Measurements from ENCODE around the gene KANTR. TPM values are rescaled to one million over a fixed set of nuclear protein-coding genes. Genes with fewer than 3 reads are reported as not detected.

The KANTR gene
- total and polyA plus RNA-seq, 2 donors (not counting 3 experiments of a cell fraction or from before 2014, with no cell fraction given) = 3.1 to 9.8 TPM

GRCh38 chrX:53081925-53082772 is 11.8 kb upstream of the KANTR start, which contains the start of gene TSPYL2:
Gene TSPYL2, plus strand, starts transcription at chrX:53082367. Its CDS starts 132 bp downstream, at chrX:53082499.
- DNase-seq (ENCODE audit: low read depth, low spot score) (peak; percentile 98), FAIRE-seq (peak; percentile 99)
- peaks cover 5% of the 10 kb centered on the region for H3K4me1 ChIP-seq (ENCODE audit: control insufficient read depth, extremely low read depth, insufficient read depth, low read length)
- dilution Hi-C loops (cut with MboI; ENCODE audit: extremely low pct_ligation_motif_present, low sequenced_read_pairs) (no loop called here), intact Hi-C loops (cut with micrococcal nuclease) (loop anchor here (1.0 kb wide), 1 partner anchor 11 kb away; no protein-coding TSS in a partner anchor)
- H3K27ac ChIP-seq (ENCODE audit: insufficient read depth, low read depth, low read length) = peak within 1 kb of the TSS; percentile 40
- H3K4me3 ChIP-seq (replicated peaks in 1 of 3; ENCODE audit: insufficient read depth in 1 of 3, low read depth in 1 of 3, low read length in 3 of 3) = peak within 1 kb of the TSS; percentile 44 to 59 (median 46)
- peaks cover 0 to 13% of the 10 kb centered on the region in 2 experiments for H3K36me3 ChIP-seq (ENCODE audit: control insufficient read depth in 2 of 2, extremely low read depth in 1 of 2, insufficient read depth in 2 of 2, low read length in 2 of 2)
- H3K79me2 ChIP-seq (ENCODE audit: control insufficient read depth, insufficient read depth, low read length) = peaks cover 10% of the 10 kb centered on the region
- no peak within 1 kb of the TSS for H2AFZ ChIP-seq (ENCODE audit: low read depth, low read length)
- H3K9me3 ChIP-seq (replicated peaks; ENCODE audit: control insufficient read depth, insufficient read depth, low read length) = no peaks in the 10 kb centered on the region
- TF ChIP-seq POLR2A (IDR thresholded peaks at IDR 0.05; ENCODE audit: low read depth, low read length) = peak; percentile 96
- no peak for TF ChIP-seq FOS (IDR thresholded peaks at IDR 0.05; ENCODE audit: borderline replicate concordance, insufficient read depth, low read length)
- peak; percentile 91 for TF ChIP-seq POLR2AphosphoS5 (IDR thresholded peaks at IDR 0.05; ENCODE audit: insufficient read depth, low read depth, low read length)
- H4K20me1 ChIP-seq (replicated peaks; ENCODE audit: control insufficient read depth, extremely low read depth, insufficient read depth, low read length) = no peaks in the 10 kb centered on the region
- ChIA-PET CTCF (interaction anchor here (1.3 kb wide), 1 partner anchor 10 kb away, joined by 8 read pairs; no protein-coding TSS in a partner anchor), POLR2A (interaction anchor here (0.9 to 1.5 kb wide), 4 partner anchors 17 to 104 kb away, joined by 3 to 9 read pairs (median 4); no protein-coding TSS in a partner anchor)
- H3K27me3 ChIP-seq (ENCODE audit: control insufficient read depth in 2 of 2, insufficient read depth in 2 of 2, low read length in 2 of 2) = no peaks in the 10 kb centered on the region
- BruUV-seq (replicated peaks) = TSS peak; percentile 53
- H3K9me1 ChIP-seq (replicated peaks; ENCODE audit: control insufficient read depth, extremely low read depth, insufficient read depth, low read length) = no peaks in the 10 kb centered on the region
- peak within 1 kb of the TSS; percentile 11 for H3K4me2 ChIP-seq (ENCODE audit: insufficient read depth, low read length)
- H3K9ac ChIP-seq (replicated peaks; ENCODE audit: extremely low read depth, insufficient read depth, low read length) = peak within 1 kb of the TSS; percentile 63

GRCh38 chrX:53082773-53083616 is 10.9 kb upstream of the KANTR start:
- ChIA-PET POLR2A (interaction anchor here (1.5 kb wide), 1 partner anchor 88 kb away, joined by 9 read pairs; no protein-coding TSS in a partner anchor), CTCF (interaction anchor here (1.3 kb wide), 1 partner anchor 11 kb away, joined by 8 read pairs; no protein-coding TSS in a partner anchor)
- Histone ChIP-seq H3K4me1 (ENCODE audit: control insufficient read depth, extremely low read depth, insufficient read depth, low read length) (peaks cover 5% of the 10 kb centered on the region), H3K4me2 (ENCODE audit: insufficient read depth, low read length) (peak overlapping the region; percentile 11), H3K9ac (replicated peaks; ENCODE audit: extremely low read depth, insufficient read depth, low read length) (peak overlapping the region; percentile 63), H4K20me1 (replicated peaks; ENCODE audit: control insufficient read depth, extremely low read depth, insufficient read depth, low read length) (no peaks in the 10 kb centered on the region), H3K79me2 (ENCODE audit: control insufficient read depth, insufficient read depth, low read length) (peaks cover 10% of the 10 kb centered on the region), H3K36me3 (ENCODE audit: control insufficient read depth in 2 of 2, extremely low read depth in 1 of 2, insufficient read depth in 2 of 2, low read length in 2 of 2) (peaks cover 0 to 13% of the 10 kb centered on the region in 2 experiments), H3K27me3 (ENCODE audit: control insufficient read depth in 2 of 2, insufficient read depth in 2 of 2, low read length in 2 of 2) (no peaks in the 10 kb centered on the region), H3K4me3 (replicated peaks in 1 of 3; ENCODE audit: insufficient read depth in 1 of 3, low read depth in 1 of 3, low read length in 3 of 3) (peak overlapping the region; percentile 44 to 59 (median 46)), H2AFZ (ENCODE audit: low read depth, low read length) (no peak overlapping the region), H3K9me3 (replicated peaks; ENCODE audit: control insufficient read depth, insufficient read depth, low read length) (no peaks in the 10 kb centered on the region), H3K27ac (ENCODE audit: insufficient read depth, low read depth, low read length) (no peak overlapping the region), H3K9me1 (replicated peaks; ENCODE audit: control insufficient read depth, extremely low read depth, insufficient read depth, low read length) (no peaks in the 10 kb centered on the region)
- no TSS peak for BruUV-seq (replicated peaks)
- dilution Hi-C loops (cut with MboI; ENCODE audit: extremely low pct_ligation_motif_present, low sequenced_read_pairs) = no loop called here
- FAIRE-seq = peak; percentile 86
- intact Hi-C loops (cut with micrococcal nuclease) = loop anchor here (1.0 kb wide), 1 partner anchor 10 kb away; no protein-coding TSS in a partner anchor
- DNase-seq (ENCODE audit: low read depth, low spot score) = no peak
- TF ChIP-seq POLR2AphosphoS5 (IDR thresholded peaks at IDR 0.05; ENCODE audit: insufficient read depth, low read depth, low read length) = no peak
- TF ChIP-seq POLR2A (IDR thresholded peaks at IDR 0.05; ENCODE audit: low read depth, low read length) = no peak
- TF ChIP-seq EZH2 (IDR thresholded peaks at IDR 0.05; ENCODE audit: borderline replicate concordance, low read depth, low read length, severe bottlenecking) = no peak
- TF ChIP-seq MAX (IDR thresholded peaks at IDR 0.05; ENCODE audit: insufficient read depth, insufficient read length) = no peak
- no peak for TF ChIP-seq GATA2 (IDR thresholded peaks at IDR 0.05; ENCODE audit: insufficient read depth, insufficient read length, low read depth, low read length)
- no peak for TF ChIP-seq FOS (IDR thresholded peaks at IDR 0.05; ENCODE audit: borderline replicate concordance, insufficient read depth, low read length)
- no peak for TF ChIP-seq JUN (IDR thresholded peaks at IDR 0.05; ENCODE audit: borderline replicate concordance, insufficient read depth, insufficient read length, low read depth)
- TF ChIP-seq MYC (IDR thresholded peaks at IDR 0.05; ENCODE audit: low read depth, low read length) = no peak
- TF ChIP-seq, protein P1, sequence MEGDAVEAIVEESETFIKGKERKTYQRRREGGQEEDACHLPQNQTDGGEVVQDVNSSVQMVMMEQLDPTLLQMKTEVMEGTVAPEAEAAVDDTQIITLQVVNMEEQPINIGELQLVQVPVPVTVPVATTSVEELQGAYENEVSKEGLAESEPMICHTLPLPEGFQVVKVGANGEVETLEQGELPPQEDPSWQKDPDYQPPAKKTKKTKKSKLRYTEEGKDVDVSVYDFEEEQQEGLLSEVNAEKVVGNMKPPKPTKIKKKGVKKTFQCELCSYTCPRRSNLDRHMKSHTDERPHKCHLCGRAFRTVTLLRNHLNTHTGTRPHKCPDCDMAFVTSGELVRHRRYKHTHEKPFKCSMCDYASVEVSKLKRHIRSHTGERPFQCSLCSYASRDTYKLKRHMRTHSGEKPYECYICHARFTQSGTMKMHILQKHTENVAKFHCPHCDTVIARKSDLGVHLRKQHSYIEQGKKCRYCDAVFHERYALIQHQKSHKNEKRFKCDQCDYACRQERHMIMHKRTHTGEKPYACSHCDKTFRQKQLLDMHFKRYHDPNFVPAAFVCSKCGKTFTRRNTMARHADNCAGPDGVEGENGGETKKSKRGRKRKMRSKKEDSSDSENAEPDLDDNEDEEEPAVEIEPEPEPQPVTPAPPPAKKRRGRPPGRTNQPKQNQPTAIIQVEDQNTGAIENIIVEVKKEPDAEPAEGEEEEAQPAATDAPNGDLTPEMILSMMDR (IDR thresholded peaks at IDR 0.05; ENCODE audit: extremely low read depth in 1 of 2, insufficient read depth in 1 of 2, low read depth in 1 of 2, low read length in 2 of 2) = no peak
